Esophagus mucosa (tissue), 1 donor: ENCODE results near the gene TMPRSS7. TPM values are rescaled to one million over a fixed set of nuclear protein-coding genes. Genes with fewer than 3 reads are reported as not detected.
A peak's percentile ranks its signal among the peaks of the same experiment; 100 is the strongest.

Experiments used
- ATAC-seq: fragments of 200-7000 bp; cut with Tn5 transposase; one replicate; pipeline ENCODE4 v1.9.1; 2020
- total RNA-seq: library from RNA; stranded (reverse); gene quantifications from one replicate; pipeline ENCODE4 v1.2.4, GENCODE V29; 2023
- donor health status: DM: yes; HTN: yes; CAD: no.

Gene TMPRSS7
- total RNA-seq, 1 donor from 2014 or later = not detected

DNA sequence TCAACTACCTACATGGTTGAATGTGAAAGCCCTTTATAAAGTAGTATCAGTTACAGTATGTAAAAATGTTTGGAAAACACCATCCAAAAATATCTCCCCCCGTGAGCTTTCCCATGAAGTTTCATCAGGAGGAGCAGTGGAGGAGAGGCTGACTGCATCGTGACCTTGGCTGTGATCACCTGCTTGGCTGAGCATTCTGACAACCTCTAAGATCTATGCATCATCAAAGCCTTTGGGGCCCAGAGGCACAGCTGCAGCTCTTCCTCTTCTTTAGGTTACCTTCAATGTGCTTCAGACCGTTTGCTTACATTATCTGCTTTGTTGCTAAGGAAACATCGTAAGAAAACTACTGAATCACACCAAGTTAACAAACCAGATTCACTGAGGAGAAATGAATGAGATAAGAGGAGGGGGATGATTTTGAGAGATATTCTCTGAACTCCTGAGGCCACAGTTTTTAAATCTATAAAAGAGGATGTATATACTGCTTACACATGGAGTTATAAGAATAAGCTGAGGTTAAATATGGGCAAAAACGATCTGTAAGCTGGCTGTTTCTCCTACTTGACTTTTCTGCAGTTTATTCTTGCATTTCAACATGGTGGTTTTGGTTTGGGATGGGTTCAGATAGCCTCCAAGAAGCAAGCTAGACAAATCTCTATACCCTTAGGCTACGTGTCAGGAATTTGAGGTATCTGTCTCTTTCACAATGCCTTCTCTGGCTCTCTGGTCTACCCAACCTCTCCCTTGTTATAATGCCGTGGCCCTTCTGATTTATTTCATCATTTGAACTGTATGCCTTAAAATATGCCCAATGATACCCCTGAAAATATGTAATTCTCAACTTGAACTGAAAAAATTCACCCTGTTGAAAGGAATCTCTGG is 94.5 kb downstream of the TMPRSS7 start:
- ATAC-seq = peak; percentile 47

DNA sequence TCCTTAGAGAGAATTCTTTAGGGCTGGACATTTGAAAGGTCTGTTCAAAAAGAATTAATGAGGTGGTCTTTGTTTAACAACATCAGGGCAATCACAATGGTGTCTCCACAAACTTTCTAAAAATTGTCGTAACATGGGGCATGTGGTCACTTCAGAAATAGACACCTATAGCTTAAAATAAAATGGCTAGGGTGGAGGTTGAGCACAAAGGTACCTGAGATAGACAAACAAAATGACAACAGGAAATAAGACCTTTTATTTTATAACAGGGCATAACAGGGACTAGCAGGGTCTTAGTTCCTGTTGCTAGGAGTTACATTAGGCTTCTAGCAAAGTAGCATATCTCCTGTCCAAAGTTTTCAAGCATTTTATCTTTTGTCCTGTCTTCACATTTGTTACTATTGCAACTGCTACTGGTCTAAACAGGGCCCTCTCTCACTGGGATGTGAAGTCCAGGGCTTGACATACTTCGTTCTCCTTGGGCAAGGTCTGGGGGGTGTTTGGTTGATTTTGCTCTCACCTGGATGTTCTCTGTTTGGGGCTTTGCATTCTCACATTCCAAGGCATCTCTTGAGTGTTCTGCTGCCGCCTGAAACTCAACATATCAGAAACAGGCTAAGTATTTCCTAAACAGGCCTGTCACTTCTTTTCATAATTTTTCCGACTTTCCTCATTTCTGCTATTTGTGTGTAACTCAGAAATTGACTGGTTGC is 95.5 kb downstream of the TMPRSS7 start:
- no peak for ATAC-seq

DNA sequence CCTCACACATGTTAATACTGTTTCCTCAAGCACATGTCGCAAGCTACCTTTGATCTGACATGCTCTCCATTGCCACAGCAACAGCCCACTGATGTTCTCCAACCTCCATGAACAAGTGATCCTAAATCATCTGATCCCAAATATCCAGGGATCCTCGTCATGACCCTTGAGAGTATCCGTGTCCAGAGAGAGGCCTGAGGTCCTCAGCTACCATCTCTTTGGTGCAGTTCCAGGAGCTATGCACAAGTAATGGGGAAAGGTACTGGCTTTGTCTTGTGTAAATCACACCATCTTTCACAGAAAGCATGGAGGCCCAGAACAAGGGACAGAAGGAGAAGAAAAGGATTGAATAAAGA is 96.1 kb downstream of the TMPRSS7 start:
- ATAC-seq = no peak

Other genes with a start within 250 kb of the TMPRSS7 start
- gene PHLDB2, start 175.5 kb upstream of the TMPRSS7 start, total RNA-seq = 22.2 TPM
- gene ABHD10, start 55.7 kb upstream of the TMPRSS7 start, total RNA-seq = 12.0 TPM
- not detected for gene TAGLN3, start 35.8 kb upstream of the TMPRSS7 start, total RNA-seq
- 3.3 TPM for gene C3orf52, start 51.7 kb downstream of the TMPRSS7 start, total RNA-seq
- 1.1 TPM for gene GCSAM, start 98.5 kb downstream of the TMPRSS7 start, total RNA-seq